Activated CD4-positive, alpha-beta T cell treated with anti-CD3 and anti-CD28 coated beads for 1 hour (primary cell): ENCODE measurements around the gene SAP25.
A peak's percentile ranks its signal among the peaks of the same experiment; 100 is the strongest.

Source experiments
- DNase-seq: peaks from one replicate; pipeline ENCODE4 v3.0.0-alpha.2; 2020

The SAP25 gene

DNA sequence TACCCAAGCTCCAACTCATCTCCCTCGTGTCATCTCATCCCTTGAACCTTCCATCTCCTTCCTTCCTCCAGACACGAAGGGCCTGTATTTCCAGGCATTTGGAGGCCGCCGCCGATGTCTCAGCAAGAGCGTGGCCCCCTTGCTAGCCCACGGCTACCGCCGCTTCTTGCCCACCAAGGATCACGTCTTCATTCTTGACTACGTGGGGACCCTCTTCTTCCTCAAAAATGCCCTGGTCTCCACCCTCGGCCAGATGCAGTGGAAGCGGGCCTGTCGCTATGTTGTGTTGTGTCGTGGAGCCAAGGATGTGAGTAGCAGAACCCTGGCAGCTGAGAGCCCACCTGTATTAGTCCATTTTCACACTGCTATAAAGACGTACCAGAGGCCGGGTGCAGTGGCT is 17.9 kb upstream of the SAP25 start:
- no peak for DNase-seq

DNA sequence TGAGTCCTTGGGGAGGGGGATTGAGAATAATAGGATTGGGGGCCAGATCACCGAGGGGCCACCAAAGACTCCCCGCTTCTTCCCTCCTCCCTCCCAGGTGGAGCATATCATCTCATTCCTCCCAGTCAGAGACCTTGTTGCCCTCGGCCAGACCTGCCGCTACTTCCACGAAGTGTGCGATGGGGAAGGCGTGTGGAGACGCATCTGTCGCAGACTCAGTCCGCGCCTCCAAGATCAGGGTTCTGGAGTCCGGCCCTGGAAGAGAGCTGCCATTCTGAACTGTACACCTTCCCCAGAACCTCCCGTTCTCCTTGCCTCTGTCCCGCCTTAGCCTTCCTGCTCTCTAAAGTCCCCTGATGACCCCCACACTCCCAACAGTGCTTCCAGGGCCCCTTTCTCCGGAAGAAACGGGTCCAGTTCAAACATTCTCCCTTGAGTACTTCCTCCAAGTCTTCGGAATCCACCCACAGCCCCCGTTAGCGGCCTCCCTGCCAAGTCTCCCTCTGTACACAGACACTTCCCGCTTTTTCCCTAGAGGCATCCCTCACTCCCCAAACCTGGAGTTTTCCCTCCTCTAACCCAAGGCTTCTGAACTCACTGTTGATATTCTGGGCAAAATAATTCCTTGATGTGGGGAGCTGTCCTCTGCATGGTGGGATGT is 16.5 kb upstream of the SAP25 start:
- no peak for DNase-seq

DNA sequence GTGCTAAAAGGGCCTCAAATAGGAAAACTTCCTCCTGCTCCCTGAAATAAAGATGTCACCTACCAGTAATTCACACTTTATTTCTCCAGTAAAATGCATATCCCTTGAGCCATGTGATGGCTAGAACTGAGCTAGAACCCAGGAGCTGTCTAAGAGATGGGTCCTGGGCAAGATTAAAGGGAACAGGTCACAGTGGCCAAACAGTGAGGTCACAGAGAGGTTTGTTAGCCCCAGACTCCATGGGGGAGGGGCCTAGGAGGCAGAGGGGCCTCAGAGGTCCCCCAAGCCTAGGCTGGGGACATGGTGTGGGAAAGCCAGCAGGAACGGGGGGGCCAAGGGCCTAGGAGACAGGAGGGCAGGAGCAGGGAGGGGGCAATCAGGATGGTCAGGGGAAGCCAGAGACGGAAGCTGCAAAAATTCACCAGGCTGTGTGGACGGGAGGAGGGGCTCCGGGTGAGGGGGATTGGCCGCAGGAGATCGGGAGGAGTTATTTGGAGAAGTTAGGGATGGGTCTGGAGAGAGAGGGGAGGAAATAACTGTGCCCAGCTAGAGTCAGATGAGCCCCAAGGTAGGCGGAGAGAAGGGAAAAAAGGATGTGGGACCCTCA is 15.7 kb upstream of the SAP25 start:
- DNase-seq: no peak

DNA sequence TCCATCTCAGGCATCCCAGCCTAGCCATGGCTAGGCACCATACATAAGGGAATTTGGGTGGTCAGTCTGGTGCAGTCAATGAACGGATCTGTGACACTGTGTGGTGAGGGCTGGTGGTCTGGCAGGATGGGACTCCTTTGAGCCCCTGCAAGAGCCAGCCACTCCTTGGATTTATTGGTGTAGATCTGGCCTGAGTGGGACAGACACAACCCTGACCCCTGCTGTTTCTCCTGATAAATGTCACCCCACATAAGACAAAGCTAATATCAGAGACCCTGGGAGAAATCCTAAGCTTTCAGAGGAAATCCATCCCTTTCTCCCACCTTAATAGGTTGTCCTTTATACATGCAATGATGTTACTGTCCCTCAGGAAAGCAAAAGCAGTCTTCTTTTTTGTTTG is 14.7 kb upstream of the SAP25 start:
- DNase-seq: no peak

DNA sequence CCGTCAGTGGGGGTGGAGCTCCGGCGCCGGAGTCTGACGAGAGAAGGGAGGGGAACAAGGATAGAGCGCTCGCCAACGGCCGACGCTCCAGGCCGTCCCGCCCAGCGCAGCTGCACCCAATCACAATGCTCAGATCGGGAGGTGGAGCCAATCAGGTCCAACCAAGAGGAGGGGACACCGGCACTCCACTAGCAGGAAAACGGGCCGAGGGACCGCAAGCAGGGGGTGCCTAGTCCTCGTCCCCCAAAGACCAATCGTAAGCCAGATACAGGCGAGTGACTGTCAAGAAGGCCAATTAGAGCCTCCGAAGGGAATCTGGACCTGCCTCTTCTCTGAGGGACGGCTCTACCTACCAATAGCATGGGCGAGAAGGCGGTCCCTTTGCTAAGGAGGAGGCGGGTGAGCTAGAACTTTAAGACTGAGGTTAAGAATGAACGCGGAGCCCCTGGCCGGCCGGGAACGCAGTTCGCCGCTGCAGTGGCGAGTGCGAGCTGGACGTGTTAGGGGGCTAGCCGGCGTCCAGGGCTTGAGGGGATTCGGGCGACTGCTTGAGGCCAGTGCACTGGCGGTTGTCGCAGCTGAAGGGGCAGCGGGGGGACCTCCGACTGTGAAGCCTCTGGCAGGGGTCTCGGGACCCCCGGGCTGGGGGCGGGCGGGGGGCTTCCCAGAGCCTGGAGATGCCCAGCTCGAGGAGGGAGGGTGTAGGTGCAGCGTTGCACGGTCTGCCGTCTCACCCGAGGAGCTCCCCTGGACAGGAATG is 12.7 kb upstream of the SAP25 start, which contains the start of gene FBXO24:
Gene FBXO24, plus strand, starts transcription at position 63 of the 760 bp plus-strand sequence. Its CDS starts 298 bp downstream, at position 361.
- DNase-seq: peak; percentile 99

DNA sequence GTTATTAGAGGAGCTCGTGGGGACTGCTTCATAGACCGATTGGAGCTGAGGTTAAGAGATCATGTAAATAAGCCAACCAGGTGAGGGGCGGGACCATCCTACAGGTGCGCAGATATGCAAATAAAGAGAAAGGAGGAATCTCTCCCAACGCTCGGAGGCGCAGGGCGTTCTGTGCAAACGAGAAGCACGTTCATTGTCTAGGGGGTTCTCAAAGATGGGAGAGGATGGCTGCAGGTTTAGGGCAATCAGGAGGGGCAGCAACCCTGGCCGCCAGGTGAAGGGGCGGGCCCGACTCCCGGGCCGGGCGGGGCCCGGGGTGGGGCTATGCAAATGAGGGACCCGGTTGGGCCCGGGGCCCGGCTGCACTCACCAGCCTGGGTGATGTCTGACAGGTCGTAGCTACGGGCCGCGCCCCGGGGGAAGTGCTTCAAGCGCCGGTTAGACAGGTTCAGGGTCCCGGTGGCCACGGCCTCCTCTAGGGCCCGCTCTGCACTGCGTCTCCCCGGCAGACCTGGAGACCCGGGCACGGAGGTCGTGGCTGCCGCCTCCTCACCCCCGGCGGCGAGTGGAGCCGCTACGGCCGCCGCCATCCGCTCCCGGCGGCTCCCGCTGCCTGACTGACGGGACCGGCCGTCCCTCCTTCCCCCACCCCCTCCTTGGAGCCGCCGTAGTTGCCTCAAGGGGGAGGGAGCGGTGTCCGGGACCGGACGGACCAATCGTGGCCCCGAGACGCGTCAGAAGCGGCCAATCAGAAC is 12.0 kb upstream of the SAP25 start, which contains the start of gene LRCH4:
Gene LRCH4, minus strand, starts transcription at position 619 of the 755 bp plus-strand sequence. Its CDS starts 29 bp downstream, at position 590.
- peak; percentile 41 for DNase-seq

DNA sequence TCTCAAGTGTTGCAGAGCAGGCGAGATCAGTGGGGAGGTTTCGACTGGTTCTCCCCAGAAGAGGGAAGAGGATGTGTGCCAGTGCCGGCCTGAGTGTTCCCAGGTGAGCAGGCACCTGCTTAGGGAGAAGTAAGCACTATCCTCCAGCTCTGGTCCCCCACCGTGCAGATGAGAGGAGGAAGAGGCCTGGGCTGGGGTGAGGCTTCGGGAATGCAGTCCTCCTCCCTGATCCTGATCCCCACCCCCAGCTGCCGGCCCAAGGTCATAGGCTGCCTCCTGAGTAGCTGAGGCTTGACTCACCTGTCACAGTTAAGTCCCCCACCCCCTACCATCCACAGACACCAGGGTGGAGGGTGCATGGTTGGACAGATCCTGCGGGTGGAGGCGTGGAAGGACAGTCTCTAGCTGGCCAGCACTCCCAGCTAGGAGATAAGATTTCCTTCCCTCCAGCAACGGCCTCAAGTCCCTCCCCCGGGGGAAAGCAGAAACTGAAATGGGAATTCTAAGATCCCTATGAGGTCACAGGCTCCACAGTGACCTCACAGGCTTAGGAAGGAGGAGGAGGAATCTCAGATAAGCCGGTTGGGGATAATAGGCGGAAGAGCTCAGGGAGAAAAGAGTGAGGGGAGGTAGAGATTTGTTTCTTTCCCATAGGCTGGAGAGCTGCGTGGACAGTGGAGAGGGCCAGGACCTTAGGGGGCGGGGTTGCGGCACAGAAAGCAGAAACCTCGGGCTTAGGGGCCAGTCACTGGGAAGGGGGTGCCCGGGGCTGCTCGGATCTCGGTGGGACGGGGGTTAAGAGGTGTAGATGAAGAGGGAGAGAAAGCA is 11.2 kb upstream of the SAP25 start:
- no peak for DNase-seq

DNA sequence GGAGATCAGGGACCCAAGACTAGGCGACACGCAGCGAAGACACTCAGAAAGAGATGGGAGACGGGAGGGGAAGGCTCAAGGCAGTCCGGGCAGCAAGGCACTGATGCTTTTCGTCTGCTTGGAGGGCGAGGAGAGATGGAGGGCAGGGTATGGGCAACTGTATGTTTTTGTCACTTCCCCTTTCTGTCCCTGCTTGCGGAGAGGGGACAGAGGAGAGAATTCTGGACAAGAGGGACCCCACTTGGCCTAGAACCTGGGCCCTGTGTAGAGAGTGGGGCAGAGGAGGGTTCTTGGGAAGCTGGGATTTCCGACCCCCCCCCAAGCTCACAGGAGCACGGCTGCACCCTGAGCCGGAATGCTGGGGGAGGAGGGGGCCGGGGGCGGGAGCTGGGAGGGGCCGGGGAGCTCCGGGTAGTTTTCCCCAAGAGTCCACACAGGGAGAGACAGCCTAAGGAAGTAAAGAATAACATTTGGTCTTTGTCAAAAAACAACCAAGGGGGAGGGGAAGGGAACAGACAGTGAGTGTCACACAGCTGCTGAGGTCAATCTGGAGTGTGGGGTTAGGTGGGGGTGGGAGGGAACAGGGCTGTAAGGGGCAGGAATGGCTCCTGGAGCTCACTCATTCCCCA is 10.5 kb upstream of the SAP25 start:
- no peak for DNase-seq

DNA sequence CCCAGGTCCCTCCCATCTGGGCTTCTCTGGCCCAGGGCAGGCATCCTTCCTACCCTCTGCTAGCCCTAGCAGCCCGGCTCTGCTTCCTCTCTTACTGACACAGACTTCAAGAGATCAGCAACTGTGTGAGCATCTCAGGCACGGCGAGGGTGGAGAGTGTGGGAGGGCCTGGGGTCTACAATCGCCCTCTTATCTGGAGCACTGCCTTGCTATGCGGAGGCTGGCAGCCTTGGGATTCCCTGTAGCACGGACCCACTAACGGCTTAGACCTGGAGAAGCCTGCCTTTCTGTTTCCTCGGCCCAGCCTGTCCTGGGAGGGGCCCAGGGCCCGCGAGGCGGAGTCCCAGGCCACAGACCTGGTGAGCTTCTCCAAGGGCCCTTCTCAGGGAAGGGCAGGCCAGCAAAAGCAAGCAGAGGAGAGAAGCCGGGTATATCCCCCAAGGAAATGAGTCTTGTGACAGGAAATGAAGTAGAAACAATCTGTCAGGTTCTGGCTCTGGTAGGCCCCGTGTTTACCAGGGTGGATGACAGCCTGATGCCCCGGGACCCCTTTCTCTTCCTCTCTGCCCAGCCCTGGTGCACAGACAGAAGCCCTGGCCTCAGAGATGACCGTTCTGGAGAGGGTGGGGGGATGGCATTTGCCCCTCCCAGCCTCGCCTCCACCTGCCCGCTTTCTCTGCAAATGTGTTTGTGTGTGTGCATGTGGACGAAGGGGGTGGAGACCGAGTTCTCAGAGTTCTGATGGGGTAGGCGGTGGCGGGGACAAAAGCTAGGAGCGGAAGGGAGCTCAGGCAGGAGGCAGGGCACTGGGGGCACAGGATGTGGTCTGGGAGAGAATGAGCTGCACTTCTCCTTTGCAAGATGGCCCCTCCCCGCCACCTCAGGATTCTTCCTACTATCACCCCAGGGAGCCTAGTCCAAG is 9.7 kb upstream of the SAP25 start:
- DNase-seq: no peak

DNA sequence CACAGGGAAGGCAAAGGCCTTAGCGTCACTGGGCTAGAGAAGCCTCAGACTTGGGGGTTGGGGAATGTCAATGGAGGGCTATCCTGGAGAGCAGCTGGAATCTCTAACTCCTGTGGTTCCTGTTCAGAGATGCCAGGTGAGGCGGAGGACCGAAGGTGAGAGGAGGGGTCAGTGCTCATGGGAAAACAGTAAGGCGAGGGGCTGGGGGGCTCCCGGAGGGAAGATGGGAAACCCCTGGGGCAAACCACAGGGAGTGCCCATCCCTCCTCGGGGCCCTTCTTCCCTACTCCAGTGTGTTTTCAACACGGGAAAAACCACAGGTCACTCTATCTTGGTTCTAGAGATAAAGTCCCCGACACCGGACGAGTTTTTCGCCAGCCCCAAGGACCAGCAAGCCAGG is 8.9 kb upstream of the SAP25 start:
- DNase-seq: no peak

DNA sequence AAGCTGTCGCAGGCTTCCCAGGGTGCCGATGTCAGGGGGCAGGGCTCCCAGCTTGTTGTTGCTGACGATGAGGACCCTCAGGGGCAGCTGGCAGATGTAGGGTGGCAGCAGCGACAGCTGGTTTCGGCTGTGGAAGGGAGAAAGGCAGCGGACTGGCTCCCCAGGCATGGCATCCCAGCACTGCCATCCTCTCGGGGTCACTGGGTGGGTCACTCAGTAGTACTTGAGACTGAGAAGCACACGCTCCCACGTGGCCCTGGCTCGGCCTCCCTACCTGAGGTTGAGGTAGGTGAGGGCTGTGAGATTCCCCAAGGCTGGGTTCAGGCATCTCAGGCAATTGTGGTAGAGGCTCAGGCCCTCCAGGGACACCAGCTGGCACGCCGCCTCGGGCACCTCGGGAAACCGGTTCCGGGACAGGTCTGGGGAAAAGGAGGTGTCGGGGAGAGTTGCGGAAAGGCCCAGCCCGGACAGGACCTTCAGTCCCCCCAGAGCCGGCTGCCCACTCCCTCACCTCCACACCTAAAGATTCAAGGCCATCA is 8.4 kb upstream of the SAP25 start:
- DNase-seq: no peak

DNA sequence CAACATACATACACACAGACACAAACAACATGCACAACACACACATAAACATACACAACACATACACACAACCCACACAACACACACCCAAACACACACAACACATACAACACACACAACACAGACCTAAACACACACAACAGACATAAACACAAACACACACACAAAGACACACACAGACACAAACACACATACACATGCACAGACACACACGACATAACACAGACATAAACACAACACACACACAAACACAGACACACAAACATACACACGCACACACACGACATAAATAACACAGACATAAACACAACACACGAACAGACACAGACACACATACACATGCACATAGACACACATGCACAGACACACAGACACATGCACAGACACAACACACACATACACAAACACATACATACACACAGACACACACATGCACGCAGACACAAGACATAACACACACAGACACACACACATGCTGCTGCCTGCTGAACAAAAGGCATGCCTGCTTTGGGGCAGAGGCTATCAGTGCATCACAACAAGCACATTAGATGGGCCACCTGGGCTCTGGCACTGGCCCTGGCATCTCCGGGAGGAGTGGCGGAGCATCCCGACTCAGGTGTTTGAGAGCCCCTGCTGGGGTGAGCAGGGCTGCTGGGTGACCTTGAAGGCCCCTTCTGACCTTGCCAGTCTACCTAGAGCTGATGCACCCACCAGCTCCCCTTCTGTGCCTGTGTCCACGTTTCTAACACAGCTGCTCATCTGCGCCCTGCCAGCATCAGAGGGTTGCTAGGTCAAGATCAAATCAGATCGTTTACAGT is 7.0 kb upstream of the SAP25 start:
- no peak for DNase-seq

DNA sequence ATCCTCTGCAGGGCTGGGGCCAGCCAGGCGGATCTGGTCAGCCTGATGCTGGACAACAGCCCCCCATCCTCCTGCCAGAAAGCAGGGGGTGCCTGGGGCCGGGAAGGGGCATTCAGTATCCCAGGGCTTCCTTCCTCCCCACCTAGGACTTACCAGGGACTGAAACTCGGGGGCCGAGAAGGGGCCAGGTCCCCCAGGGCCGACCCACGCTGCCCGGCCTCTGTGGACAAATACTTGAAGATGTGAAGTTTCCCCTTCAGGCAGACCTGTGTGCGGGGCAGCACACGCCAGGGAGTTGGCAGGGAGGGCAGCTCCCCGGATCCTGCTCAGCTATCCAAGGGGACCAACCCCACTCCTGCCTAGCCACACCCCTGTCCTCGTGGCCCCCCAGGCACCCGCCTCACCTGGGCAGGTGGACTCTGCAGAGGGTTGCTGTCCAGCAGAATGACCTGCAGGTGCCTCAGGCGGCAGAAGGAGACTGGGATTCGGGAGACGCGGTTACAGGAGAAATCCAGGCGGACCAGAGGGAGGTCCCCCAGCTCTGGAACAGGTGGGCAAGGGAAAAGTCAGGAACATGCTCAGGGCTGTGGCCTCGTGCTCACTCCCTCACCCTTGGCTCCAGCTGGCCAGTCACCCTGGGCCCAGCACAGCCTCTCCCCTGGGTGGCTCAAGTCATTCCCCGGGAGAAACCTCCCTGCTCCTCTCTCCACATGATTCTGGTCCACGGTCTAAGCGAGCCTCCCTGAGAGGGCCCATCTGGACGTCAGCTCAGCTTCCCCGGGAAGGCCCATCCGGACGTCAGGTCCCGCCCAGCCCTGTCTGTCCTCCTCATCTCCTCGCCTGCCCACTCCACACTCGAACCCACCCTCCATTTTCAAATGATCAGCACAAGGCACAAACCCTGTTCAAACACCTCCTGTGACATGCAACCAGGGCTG is 4.8 kb upstream of the SAP25 start:
- DNase-seq: no peak

DNA sequence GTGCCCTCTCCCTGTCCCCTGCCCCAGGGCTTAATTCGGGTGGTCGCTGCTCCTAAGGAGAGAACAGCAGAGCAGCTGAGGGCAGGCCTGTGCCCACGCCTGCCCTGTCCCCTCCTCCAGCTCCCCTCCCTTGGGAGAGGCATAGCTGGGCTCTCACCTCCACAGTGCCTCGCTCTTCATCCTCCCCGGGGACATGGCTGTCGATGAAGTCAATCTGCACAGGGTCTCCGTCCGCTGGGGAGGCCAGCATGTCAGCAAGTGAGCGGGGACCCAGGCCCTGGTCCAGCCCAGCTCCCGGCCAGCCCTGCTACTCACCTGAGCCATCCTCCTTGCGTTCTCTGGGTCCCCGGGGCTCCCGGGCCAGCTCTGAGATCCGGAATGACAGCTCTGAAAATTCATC is 3.8 kb upstream of the SAP25 start:
- DNase-seq: no peak

DNA sequence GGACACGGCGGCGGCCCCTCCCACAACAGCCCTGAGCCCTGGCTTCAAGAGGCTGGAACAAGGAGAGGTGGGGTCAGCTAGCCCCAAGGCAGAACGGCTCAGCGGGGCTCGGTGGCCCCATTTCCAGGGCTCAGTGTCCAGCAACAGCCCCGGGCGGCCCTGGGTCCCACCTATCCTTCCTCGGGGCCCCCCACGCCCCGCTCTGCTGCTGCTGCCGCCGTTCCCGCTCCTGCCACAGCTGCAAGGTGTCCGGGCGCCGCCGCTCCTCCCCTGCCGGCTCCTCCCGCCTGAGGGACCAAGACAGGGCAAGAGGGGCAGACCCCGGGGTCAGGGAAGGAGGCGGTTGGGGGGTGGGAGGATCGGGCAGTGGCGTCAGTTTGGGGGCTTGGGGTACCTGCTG is 3.4 kb upstream of the SAP25 start:
- DNase-seq: no peak

DNA sequence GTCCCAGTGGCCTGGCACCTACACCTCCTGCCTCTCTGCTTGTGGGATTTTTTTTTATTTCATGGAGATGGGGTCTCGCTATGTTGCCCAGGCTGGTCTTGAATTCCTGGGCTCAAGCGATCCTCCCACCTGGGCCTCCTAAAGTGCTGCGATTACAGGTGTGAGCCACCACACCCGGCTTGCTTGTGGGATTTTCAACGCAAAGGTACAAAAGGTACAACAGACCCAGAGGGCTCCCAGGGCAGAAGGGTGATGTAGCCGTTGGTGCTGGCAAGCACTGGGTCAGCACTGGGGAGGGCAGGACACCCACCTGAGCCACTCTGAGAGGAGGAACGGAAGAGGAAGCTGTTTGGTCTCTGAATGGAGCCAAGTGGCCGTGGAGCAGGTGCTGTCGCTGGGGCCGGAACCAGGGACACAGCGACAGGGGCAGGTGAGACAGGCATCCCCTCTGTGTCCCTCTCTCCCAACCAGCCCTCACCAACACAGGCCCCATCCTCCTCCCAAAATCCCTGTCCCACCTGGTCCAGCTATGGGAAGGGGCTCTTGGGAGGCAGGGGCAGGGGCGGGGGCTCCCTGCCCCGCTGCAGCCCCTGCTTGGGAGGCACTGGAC is 2.8 kb upstream of the SAP25 start:
- DNase-seq: no peak

DNA sequence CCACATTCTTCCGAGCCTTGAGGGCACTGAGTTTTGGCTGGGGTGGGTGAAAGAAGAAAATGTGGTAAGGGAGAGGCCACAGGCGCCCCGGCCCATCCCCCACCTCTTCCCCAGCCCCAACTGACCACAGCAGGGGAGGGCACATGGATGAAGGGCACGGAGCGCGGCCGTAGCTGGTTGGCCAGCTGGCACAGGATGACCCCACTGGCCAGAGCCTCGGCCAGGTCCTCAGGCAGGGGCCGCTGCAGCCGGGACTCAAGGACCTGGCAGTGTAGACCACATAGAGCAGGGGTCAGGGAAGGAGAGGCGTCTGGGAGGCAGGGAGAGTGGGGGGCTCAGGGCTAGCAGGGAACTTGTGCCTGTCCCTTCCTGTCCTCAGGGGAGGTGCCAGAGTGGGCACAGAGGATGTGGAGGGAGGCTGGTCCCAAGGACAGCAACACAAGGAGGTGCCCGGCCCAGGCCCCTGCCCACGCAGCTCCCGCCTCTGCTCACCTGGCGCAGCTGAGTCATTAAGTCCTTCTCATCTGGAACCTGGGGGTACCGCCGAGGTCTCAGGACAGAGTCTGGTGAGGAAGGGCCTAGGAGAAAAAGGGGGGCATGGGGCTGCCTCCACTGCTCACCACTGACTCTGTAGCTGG is 2.2 kb upstream of the SAP25 start:
- DNase-seq: no peak
